ENCODE data around the gene RAE1.

The RAE1 gene

DNA sequence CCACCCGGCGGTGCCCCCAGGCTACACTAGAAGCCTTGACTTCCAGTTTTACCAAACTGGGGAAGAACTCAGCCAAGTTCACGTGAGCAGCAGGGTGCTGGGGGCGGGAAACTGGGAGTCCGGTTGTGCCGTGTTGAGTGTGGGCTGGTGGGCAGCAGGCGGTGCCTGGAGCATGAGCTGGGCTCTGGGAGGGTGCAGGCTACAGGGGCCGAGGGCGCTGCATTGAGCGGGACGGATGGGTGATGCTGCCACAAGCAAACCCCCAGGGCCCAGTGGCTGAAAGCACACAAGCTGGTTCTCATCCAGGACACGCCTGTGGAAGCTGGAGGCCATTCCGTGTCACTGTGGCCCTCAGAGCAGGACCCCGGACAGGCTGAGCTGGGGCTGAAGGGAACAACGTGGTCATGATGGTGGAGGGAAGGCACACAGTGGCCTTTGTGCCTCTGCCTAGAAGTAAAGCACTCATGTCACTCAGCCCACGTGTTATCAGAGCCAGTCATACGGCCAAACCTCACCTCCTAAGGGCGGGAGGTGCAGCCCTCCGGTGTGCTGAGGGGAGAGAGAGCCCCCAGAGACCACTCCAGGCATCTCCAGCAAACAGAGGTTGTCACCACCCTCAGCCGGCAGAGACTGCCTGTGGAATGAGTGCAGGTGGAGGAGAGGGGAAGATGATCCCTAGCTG lies 69.7 kb downstream of the RAE1 start:
- no peak for TF ChIP-seq FOXM1 (IDR thresholded peaks at IDR 0.05; ENCODE audit: borderline replicate concordance, low read depth)
- TF ChIP-seq EGR1 (IDR thresholded peaks at IDR 0.05): no peak
- TF ChIP-seq CEBPB (IDR thresholded peaks at IDR 0.05): no peak
- no peak for TF ChIP-seq TEAD4 (IDR thresholded peaks at IDR 0.05)
- no peak for TF ChIP-seq NFIC (IDR thresholded peaks at IDR 0.05)
- TF ChIP-seq ZBTB7A (IDR thresholded peaks at IDR 0.05; ENCODE audit: low read depth): no peak
- no peak for TF ChIP-seq TCF12 (IDR thresholded peaks at IDR 0.05; ENCODE audit: low read depth)
- no peak for TF ChIP-seq EP300 (IDR thresholded peaks at IDR 0.05; ENCODE audit: borderline replicate concordance)
- TF ChIP-seq CREB1 (IDR thresholded peaks at IDR 0.05; ENCODE audit: low read depth): no peak
- TF ChIP-seq, protein P1, sequence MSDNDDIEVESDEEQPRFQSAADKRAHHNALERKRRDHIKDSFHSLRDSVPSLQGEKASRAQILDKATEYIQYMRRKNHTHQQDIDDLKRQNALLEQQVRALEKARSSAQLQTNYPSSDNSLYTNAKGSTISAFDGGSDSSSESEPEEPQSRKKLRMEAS (IDR thresholded peaks at IDR 0.05): no peak
- TF ChIP-seq, protein P2, sequence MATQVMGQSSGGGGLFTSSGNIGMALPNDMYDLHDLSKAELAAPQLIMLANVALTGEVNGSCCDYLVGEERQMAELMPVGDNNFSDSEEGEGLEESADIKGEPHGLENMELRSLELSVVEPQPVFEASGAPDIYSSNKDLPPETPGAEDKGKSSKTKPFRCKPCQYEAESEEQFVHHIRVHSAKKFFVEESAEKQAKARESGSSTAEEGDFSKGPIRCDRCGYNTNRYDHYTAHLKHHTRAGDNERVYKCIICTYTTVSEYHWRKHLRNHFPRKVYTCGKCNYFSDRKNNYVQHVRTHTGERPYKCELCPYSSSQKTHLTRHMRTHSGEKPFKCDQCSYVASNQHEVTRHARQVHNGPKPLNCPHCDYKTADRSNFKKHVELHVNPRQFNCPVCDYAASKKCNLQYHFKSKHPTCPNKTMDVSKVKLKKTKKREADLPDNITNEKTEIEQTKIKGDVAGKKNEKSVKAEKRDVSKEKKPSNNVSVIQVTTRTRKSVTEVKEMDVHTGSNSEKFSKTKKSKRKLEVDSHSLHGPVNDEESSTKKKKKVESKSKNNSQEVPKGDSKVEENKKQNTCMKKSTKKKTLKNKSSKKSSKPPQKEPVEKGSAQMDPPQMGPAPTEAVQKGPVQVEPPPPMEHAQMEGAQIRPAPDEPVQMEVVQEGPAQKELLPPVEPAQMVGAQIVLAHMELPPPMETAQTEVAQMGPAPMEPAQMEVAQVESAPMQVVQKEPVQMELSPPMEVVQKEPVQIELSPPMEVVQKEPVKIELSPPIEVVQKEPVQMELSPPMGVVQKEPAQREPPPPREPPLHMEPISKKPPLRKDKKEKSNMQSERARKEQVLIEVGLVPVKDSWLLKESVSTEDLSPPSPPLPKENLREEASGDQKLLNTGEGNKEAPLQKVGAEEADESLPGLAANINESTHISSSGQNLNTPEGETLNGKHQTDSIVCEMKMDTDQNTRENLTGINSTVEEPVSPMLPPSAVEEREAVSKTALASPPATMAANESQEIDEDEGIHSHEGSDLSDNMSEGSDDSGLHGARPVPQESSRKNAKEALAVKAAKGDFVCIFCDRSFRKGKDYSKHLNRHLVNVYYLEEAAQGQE (IDR thresholded peaks at IDR 0.05; ENCODE audit: low read depth): no peak
- TF ChIP-seq, protein P3, sequence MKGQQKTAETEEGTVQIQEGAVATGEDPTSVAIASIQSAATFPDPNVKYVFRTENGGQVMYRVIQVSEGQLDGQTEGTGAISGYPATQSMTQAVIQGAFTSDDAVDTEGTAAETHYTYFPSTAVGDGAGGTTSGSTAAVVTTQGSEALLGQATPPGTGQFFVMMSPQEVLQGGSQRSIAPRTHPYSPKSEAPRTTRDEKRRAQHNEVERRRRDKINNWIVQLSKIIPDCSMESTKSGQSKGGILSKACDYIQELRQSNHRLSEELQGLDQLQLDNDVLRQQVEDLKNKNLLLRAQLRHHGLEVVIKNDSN (IDR thresholded peaks at IDR 0.05): no peak
- no peak for TF ChIP-seq TAF1 (IDR thresholded peaks at IDR 0.05; ENCODE audit: low read depth)
- TF ChIP-seq RAD21 (IDR thresholded peaks at IDR 0.05; ENCODE audit: low read depth): no peak
- no peak for TF ChIP-seq YY1 (IDR thresholded peaks at IDR 0.05; ENCODE audit: low read depth)

DNA sequence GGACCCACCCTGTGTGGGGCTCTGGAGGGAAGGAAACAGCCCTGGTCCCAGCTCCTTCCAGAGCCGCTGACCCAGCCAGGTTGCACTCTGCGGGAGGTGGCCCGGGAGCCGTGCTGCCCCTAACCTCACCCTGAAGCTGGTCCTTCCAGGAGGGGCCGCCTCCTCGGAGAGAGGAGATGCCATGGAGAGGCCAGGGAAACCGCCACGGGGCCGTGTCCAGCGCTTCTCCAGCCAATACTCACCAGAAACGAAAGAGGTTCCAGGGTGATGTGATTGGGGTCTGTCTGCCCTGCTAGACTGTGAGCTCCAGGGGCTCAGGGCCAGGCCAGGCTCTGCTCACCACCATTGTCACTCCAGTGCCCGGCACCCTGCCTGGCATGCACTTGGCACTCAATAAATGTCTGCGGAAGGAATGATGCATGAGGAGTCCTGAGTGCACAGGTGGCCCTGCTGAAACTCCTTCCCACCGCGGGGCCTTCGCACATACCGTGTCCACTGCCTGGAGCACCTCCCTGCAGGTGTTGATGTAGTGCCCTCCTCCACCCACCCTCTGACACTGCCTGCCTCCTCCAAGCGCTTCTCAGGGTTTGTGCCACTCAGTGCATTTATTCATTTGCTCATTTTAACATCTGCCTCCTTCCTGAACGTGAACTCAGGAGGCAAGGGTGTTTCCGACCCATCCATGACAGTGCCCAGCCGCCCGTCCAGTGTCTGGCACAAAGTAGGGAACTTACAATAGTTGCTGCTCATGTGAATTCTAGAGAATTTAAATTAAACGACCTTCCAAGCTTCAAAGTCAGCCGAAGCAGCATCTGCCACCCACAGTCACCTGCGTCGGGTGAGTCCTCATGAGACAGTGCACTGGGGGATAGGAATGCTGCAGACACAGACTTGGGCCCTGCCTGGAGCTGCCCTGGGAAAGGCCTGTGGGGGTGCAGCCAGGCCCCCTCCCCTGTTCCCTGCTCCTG lies 70.5 kb downstream of the RAE1 start:
- TF ChIP-seq FOXM1 (IDR thresholded peaks at IDR 0.05; ENCODE audit: borderline replicate concordance, low read depth) (no peak), CREB1 (IDR thresholded peaks at IDR 0.05; ENCODE audit: low read depth) (no peak), TCF12 (IDR thresholded peaks at IDR 0.05; ENCODE audit: low read depth) (no peak), YY1 (IDR thresholded peaks at IDR 0.05; ENCODE audit: low read depth) (no peak), CEBPB (IDR thresholded peaks at IDR 0.05) (no peak), ZBTB7A (IDR thresholded peaks at IDR 0.05; ENCODE audit: low read depth) (no peak), TEAD4 (IDR thresholded peaks at IDR 0.05) (no peak), RAD21 (IDR thresholded peaks at IDR 0.05; ENCODE audit: low read depth) (no peak), EGR1 (IDR thresholded peaks at IDR 0.05) (no peak), TAF1 (IDR thresholded peaks at IDR 0.05; ENCODE audit: low read depth) (no peak), EP300 (IDR thresholded peaks at IDR 0.05; ENCODE audit: borderline replicate concordance) (no peak), NFIC (IDR thresholded peaks at IDR 0.05) (no peak)
- TF ChIP-seq, protein P3 (IDR thresholded peaks at IDR 0.05): no peak
- TF ChIP-seq, protein P2 (IDR thresholded peaks at IDR 0.05; ENCODE audit: low read depth): no peak
- TF ChIP-seq, protein P1 (IDR thresholded peaks at IDR 0.05): no peak

DNA sequence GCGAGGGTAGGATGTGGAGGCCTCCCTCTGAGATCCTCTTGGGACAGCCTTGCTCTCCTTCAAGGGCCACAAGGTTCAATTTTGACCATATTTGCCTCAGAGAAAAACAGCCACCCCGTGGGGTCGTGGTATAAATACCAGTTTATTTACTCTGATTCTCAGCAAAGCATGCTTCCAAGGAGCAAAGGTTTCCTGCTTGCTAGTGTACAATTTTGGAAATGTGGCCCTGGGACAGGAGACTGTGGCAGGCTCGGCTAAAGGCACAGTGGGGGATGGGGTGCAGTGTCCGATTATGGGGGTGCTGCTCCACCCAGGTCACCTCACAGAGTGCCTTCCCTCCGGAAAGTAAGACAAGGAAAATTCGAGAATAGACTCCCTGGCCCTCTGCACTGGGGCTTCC lies 71.2 kb downstream of the RAE1 start:
- TF ChIP-seq EP300 (IDR thresholded peaks at IDR 0.05; ENCODE audit: borderline replicate concordance): no peak
- TF ChIP-seq, protein P2 (IDR thresholded peaks at IDR 0.05; ENCODE audit: low read depth): no peak
- TF ChIP-seq, protein P1 (IDR thresholded peaks at IDR 0.05): no peak
- no peak for TF ChIP-seq NFIC (IDR thresholded peaks at IDR 0.05)
- no peak for TF ChIP-seq TAF1 (IDR thresholded peaks at IDR 0.05; ENCODE audit: low read depth)
- TF ChIP-seq, protein P3 (IDR thresholded peaks at IDR 0.05): no peak
- no peak for TF ChIP-seq RAD21 (IDR thresholded peaks at IDR 0.05; ENCODE audit: low read depth)
